ENCODE results near the gene BMP2.

BMP2 gene

GRCh38 chr20:6768228-6769140, 998 bp downstream of the BMP2 start:
- peak overlapping the region; percentile 59 to 67 for H3K4me3 ChIP-seq (ENCODE audit: low read depth in 1 of 2, low read length in 1 of 2)
- H3K4me1 ChIP-seq (ENCODE audit: control insufficient read depth in 1 of 2, insufficient read depth in 1 of 2, low read depth in 1 of 2, low read length in 1 of 2): peaks cover 22 to 33% of the 10 kb centered on the region in 2 experiments
- TF ChIP-seq CTCF (IDR thresholded peaks at IDR 0.05): no peak
- peak overlapping the region; percentile 30 for H3K27ac ChIP-seq
- no peaks in the 10 kb centered on the region for H3K9me3 ChIP-seq
- H3K36me3 ChIP-seq: no peaks in the 10 kb centered on the region
- H3K27me3 ChIP-seq: peaks cover 96% of the 10 kb centered on the region

- H3K27me3 ChIP-seq: peaks cover 96% of the 10 kb centered on the region
- no peak overlapping the region for H3K27ac ChIP-seq
- TF ChIP-seq CTCF (IDR thresholded peaks at IDR 0.05): no peak
- peak overlapping the region; percentile 59 to 67 for H3K4me3 ChIP-seq (ENCODE audit: low read depth in 1 of 2, low read length in 1 of 2)
- H3K4me1 ChIP-seq (ENCODE audit: control insufficient read depth in 1 of 2, insufficient read depth in 1 of 2, low read depth in 1 of 2, low read length in 1 of 2): peaks cover 22 to 33% of the 10 kb centered on the region in 2 experiments
- H3K9me3 ChIP-seq: no peaks in the 10 kb centered on the region
- H3K36me3 ChIP-seq: no peaks in the 10 kb centered on the region
These were observed 2.7 kb downstream of the BMP2 start for GRCh38 chr20:6769903-6770785.

GRCh38 chr20:6770786-6771100, 3.3 kb downstream of the BMP2 start:
- TF ChIP-seq CTCF (IDR thresholded peaks at IDR 0.05): no peak
- H3K36me3 ChIP-seq: no peaks in the 10 kb centered on the region
- H3K27me3 ChIP-seq: peaks cover 96% of the 10 kb centered on the region
- H3K4me3 ChIP-seq (ENCODE audit: low read depth in 1 of 2, low read length in 1 of 2): peak overlapping the region in 1 of 2 experiments; percentile 67
- H3K9me3 ChIP-seq: no peaks in the 10 kb centered on the region
- H3K4me1 ChIP-seq (ENCODE audit: control insufficient read depth in 1 of 2, insufficient read depth in 1 of 2, low read depth in 1 of 2, low read length in 1 of 2): peaks cover 22 to 33% of the 10 kb centered on the region in 2 experiments
- no peak overlapping the region for H3K27ac ChIP-seq

GRCh38 chr20:6780433-6781190, 13.1 kb downstream of the BMP2 start:
- Histone ChIP-seq H3K4me3 (ENCODE audit: low read depth in 1 of 2, low read length in 1 of 2) (no peak overlapping the region), H3K4me1 (ENCODE audit: control insufficient read depth in 1 of 2, insufficient read depth in 1 of 2, low read depth in 1 of 2, low read length in 1 of 2) (peaks cover 25 to 43% of the 10 kb centered on the region in 2 experiments), H3K27me3 (peaks cover 24% of the 10 kb centered on the region), H3K27ac (no peak overlapping the region), H3K9me3 (no peaks in the 10 kb centered on the region), H3K36me3 (peaks cover 6% of the 10 kb centered on the region)
- no peak for TF ChIP-seq CTCF (IDR thresholded peaks at IDR 0.05)

- H3K9me3 ChIP-seq: no peaks in the 10 kb centered on the region
- TF ChIP-seq CTCF (IDR thresholded peaks at IDR 0.05): no peak
- peaks cover under 1% of the 10 kb centered on the region for H3K36me3 ChIP-seq
- peaks cover 31% of the 10 kb centered on the region for H3K27me3 ChIP-seq
- H3K4me1 ChIP-seq (ENCODE audit: control insufficient read depth in 1 of 2, insufficient read depth in 1 of 2, low read depth in 1 of 2, low read length in 1 of 2): peaks cover 25 to 38% of the 10 kb centered on the region in 2 experiments
- H3K4me3 ChIP-seq (ENCODE audit: low read depth in 1 of 2, low read length in 1 of 2): no peak overlapping the region
- peak overlapping the region; percentile 75 for H3K27ac ChIP-seq
These were observed 16.3 kb downstream of the BMP2 start for GRCh38 chr20:6783752-6784151.
